ENCODE data around the gene SYN1. TPM values are rescaled to one million over a fixed set of nuclear protein-coding genes. Genes with fewer than 3 reads are reported as not detected.

SYN1 gene
- total and polyA plus RNA-seq, 2 experiments from 2014 or later = 3.6 to 6.7 TPM

DNA sequence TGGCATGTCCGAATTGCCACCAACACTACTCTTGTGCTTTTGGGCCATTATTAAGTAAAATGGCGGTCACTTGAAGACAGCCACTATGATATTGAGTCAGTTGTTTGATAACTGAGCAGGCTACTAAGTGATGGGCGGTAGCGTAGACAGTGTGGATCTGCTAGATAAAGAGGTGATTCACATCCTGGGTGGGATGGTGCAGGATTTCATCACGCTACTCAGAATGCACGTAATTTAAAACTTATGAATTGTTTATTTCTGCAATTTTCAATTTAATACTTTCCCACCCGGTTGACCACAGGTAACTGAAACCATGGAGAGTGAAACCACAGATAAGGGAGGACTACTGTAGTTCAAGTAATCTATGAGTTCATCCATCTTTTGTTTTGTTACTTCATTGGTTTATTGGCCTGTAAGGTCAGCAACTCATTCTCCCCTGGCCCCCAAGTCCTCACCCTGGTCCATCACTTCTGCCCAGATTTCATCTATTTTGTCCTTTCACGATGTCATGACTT is 55.8 kb downstream of the SYN1 start:
- no peak overlapping the region for H3K4me3 Mint-ChIP-seq

More for the DNA sequence above, 55.8 kb downstream of the SYN1 start:
- Histone ChIP-seq H4K20me1 (replicated peaks; ENCODE audit: insufficient read depth) (no peaks in the 10 kb centered on the region), H2AFZ (no peak overlapping the region), H3K27me3 (ENCODE audit: insufficient read depth) (no peaks in the 10 kb centered on the region), H3K27ac (ENCODE audit: low read depth) (no peak overlapping the region), H3K36me3 (ENCODE audit: insufficient read depth) (no peaks in the 10 kb centered on the region), H3K4me1 (ENCODE audit: insufficient read depth) (no peaks in the 10 kb centered on the region), H3K4me3 (no peak overlapping the region), H3K79me2 (replicated peaks; ENCODE audit: insufficient read depth) (peaks cover 9% of the 10 kb centered on the region; the same call in 1 of the 2 replicates), H3F3A (replicated peaks; ENCODE audit: low read depth) (no peaks in the 10 kb centered on the region), H3K9me2 (ENCODE audit: insufficient read depth) (no peaks in the 10 kb centered on the region), H3K4me2 (no peak overlapping the region)
- no peak for ATAC-seq
- no peak for DNase-seq (ENCODE audit: low spot score)
- Mint-ChIP-seq H3K27me3 (ENCODE audit: insufficient read depth, low read depth, poor library complexity) (no peaks in the 10 kb centered on the region), H3K36me3 (ENCODE audit: low read depth) (peaks cover 42% of the 10 kb centered on the region), H3K27ac (no peak overlapping the region), H3K4me1 (peaks cover 17% of the 10 kb centered on the region), H3K9me3 (no peaks in the 10 kb centered on the region)
- TF ChIP-seq, protein P1, sequence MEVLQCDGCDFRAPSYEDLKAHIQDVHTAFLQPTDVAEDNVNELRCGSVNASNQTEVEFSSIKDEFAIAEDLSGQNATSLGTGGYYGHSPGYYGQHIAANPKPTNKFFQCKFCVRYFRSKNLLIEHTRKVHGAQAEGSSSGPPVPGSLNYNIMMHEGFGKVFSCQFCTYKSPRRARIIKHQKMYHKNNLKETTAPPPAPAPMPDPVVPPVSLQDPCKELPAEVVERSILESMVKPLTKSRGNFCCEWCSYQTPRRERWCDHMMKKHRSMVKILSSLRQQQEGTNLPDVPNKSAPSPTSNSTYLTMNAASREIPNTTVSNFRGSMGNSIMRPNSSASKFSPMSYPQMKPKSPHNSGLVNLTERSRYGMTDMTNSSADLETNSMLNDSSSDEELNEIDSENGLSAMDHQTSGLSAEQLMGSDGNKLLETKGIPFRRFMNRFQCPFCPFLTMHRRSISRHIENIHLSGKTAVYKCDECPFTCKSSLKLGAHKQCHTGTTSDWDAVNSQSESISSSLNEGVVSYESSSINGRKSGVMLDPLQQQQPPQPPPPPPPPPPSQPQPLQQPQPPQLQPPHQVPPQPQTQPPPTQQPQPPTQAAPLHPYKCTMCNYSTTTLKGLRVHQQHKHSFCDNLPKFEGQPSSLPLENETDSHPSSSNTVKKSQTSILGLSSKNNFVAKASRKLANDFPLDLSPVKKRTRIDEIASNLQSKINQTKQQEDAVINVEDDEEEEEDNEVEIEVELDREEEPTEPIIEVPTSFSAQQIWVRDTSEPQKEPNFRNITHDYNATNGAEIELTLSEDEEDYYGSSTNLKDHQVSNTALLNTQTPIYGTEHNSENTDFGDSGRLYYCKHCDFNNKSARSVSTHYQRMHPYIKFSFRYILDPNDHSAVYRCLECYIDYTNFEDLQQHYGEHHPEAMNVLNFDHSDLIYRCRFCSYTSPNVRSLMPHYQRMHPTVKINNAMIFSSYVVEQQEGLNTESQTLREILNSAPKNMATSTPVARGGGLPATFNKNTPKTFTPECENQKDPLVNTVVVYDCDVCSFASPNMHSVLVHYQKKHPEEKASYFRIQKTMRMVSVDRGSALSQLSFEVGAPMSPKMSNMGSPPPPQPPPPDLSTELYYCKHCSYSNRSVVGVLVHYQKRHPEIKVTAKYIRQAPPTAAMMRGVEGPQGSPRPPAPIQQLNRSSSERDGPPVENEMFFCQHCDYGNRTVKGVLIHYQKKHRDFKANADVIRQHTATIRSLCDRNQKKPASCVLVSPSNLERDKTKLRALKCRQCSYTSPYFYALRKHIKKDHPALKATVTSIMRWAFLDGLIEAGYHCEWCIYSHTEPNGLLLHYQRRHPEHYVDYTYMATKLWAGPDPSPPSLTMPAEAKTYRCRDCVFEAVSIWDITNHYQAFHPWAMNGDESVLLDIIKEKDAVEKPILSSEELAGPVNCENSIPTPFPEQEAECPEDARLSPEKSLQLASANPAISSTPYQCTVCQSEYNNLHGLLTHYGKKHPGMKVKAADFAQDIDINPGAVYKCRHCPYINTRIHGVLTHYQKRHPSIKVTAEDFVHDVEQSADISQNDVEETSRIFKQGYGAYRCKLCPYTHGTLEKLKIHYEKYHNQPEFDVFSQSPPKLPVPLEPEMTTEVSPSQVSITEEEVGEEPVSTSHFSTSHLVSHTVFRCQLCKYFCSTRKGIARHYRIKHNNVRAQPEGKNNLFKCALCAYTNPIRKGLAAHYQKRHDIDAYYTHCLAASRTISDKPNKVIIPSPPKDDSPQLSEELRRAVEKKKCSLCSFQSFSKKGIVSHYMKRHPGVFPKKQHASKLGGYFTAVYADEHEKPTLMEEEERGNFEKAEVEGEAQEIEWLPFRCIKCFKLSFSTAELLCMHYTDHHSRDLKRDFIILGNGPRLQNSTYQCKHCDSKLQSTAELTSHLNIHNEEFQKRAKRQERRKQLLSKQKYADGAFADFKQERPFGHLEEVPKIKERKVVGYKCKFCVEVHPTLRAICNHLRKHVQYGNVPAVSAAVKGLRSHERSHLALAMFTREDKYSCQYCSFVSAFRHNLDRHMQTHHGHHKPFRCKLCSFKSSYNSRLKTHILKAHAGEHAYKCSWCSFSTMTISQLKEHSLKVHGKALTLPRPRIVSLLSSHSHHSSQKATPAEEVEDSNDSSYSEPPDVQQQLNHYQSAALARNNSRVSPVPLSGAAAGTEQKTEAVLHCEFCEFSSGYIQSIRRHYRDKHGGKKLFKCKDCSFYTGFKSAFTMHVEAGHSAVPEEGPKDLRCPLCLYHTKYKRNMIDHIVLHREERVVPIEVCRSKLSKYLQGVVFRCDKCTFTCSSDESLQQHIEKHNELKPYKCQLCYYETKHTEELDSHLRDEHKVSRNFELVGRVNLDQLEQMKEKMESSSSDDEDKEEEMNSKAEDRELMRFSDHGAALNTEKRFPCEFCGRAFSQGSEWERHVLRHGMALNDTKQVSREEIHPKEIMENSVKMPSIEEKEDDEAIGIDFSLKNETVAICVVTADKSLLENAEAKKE (CRISPR knock-in tag; IDR thresholded peaks at IDR 0.05) = no peak
- TF ChIP-seq STAT1 (IDR thresholded peaks at IDR 0.05; ENCODE audit: unreplicated experiment) (no peak), NANOG (IDR thresholded peaks at IDR 0.05; ENCODE audit: borderline replicate concordance) (no peak), ETS1 (IDR thresholded peaks at IDR 0.05) (no peak), CREB1 (CRISPR knock-in tag; IDR thresholded peaks at IDR 0.05; ENCODE audit: low read depth) (no peak), EZH2 (IDR thresholded peaks at IDR 0.05; ENCODE audit: low read depth, unreplicated experiment) (no peak), ZNF114 (CRISPR knock-in tag; IDR thresholded peaks at IDR 0.05) (no peak), EZH2phosphoT487 (IDR thresholded peaks at IDR 0.05; ENCODE audit: unreplicated experiment) (no peak), POLR2AphosphoS5 (IDR thresholded peaks at IDR 0.05; ENCODE audit: low read depth) (no peak), ZNF331 (CRISPR knock-in tag; IDR thresholded peaks at IDR 0.05; ENCODE audit: low read depth) (no peak), JUNB (IDR thresholded peaks at IDR 0.05; ENCODE audit: unreplicated experiment) (no peak)
- TF ChIP-seq, protein P2, sequence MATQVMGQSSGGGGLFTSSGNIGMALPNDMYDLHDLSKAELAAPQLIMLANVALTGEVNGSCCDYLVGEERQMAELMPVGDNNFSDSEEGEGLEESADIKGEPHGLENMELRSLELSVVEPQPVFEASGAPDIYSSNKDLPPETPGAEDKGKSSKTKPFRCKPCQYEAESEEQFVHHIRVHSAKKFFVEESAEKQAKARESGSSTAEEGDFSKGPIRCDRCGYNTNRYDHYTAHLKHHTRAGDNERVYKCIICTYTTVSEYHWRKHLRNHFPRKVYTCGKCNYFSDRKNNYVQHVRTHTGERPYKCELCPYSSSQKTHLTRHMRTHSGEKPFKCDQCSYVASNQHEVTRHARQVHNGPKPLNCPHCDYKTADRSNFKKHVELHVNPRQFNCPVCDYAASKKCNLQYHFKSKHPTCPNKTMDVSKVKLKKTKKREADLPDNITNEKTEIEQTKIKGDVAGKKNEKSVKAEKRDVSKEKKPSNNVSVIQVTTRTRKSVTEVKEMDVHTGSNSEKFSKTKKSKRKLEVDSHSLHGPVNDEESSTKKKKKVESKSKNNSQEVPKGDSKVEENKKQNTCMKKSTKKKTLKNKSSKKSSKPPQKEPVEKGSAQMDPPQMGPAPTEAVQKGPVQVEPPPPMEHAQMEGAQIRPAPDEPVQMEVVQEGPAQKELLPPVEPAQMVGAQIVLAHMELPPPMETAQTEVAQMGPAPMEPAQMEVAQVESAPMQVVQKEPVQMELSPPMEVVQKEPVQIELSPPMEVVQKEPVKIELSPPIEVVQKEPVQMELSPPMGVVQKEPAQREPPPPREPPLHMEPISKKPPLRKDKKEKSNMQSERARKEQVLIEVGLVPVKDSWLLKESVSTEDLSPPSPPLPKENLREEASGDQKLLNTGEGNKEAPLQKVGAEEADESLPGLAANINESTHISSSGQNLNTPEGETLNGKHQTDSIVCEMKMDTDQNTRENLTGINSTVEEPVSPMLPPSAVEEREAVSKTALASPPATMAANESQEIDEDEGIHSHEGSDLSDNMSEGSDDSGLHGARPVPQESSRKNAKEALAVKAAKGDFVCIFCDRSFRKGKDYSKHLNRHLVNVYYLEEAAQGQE (IDR thresholded peaks at IDR 0.05; ENCODE audit: unreplicated experiment) = no peak

Data from GM23338 (cell line).